ENCODE results near the gene COL18A1.
"Not testable (repeated sequence)": the region's sequence is repeated elsewhere in the genome, so short reads cannot be mapped to it uniquely, and the experiment has no call there.

The COL18A1 gene

DNA sequence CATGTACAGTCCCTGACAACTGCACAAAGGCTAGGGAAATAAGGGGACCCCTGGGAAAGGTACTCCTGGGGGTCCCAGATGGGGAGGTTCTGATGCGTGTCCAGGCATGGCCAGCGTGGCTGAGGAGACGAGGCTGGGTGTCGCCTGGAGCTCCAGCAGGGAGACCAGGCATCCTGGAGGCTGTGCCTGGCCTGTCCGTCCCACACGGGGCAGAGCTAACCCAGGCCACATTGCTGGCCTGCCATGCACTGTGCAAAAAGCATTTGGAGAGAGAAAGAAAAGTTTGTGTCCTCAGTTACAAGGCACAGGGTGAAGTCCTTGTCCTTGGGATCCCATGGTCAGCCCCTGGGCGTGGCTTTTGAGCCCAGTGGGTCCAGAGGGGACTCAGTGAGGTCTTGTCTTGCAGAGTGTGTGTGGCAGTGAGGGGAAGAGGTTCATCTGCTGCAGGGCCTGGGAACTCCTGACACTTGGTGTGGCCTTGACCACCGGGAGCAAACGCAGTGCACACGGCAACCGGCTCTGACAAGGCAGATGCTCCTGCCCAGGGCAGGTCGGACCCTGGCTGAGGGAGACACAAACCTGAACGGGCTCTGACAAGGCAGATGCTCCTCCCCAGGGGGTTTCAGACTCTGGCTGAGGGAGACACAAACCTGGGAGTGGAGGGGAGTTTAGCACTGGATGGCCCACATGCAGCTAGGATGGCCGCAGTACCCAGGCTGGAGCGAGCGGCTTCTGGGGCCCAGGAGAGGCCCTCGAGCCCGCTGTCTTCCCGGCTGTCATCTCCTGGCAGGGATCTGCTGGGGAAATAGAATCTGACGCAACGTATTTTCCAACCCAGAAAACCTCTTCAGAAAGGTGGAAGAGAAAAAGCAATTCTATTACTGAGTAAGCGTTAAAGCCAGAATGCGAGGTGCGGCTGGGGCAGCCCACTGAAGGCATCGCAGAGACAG is 37.3 kb upstream of the COL18A1 start:
- DNase-seq = no peak

DNA sequence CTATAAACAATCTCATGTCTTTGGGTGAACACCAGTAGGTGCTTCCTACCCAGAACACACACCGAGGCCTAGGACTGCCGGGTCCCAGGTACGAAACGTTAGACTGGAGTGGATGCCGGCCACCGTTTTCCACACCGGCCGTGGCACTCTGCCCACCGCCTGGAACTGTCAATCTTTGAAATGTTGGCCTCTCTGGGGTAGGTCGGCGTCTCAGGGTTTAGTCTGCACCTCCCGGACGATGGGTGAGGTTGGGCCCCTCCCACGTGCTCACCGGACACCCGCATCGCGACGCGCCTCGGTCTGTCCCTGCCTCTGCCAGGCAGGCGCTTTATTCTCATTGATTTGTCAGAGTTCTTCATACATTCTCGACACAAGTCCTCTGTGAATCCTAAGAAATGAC is 35.9 kb upstream of the COL18A1 start:
- not testable (repeated sequence) for DNase-seq

DNA sequence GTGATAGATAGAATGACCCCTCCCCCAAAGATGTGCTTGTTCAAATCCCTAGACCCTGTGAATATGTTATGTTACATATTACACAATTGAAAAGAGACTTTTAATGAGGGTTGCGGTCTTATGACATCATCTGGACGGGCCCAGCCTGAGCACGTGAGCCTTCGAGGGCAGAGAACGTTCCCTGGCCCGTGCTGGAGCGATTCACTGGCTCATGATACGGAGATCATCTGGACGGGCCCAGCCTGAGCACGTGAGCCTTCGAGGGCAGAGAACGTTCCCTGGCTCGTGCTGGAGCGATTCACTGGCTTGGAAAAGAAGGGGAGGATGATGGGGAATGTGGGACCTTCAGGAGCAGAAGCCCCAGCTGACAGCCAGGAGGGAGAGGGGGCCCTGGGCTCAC is 34.4 kb upstream of the COL18A1 start:
- no peak for DNase-seq

DNA sequence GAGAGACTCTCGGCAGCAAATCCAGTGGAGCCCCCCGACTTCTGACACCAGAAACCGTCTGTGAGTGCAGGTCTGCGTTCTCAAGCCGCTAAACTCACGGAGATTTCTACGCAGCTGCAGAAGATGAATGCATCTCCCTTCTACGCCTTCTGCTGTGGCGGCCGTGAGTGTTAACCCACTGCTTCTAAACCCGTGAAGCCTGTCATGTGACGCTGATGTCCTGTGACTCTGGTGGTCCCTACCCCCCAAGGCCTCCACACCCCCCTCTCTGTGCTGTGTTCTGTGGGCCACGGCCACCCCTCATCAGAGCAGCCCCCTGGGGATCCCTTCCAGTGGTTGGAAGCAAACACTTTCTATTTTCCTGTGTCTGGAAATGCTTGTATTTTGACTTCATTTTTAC is 33.9 kb upstream of the COL18A1 start:
- DNase-seq = no peak

DNA sequence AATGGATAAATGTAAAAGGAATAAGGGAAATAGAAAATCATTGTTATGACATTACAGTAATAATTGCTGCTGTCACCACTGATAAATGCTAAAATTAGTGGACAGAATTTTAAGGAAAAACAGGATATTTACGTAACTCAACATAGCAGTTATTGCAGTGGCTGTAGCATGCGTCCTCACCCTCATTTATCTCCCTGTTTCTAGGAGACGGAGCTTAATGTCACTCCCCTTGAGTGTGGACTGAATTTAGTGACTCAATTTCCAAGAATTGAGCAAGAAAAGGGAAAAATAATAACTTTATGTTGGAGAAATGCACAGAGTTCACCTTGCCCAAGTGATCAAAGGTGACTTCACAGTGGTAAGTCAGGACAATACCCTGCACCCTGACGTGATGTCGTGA is 33.3 kb upstream of the COL18A1 start:
- no peak for DNase-seq

DNA sequence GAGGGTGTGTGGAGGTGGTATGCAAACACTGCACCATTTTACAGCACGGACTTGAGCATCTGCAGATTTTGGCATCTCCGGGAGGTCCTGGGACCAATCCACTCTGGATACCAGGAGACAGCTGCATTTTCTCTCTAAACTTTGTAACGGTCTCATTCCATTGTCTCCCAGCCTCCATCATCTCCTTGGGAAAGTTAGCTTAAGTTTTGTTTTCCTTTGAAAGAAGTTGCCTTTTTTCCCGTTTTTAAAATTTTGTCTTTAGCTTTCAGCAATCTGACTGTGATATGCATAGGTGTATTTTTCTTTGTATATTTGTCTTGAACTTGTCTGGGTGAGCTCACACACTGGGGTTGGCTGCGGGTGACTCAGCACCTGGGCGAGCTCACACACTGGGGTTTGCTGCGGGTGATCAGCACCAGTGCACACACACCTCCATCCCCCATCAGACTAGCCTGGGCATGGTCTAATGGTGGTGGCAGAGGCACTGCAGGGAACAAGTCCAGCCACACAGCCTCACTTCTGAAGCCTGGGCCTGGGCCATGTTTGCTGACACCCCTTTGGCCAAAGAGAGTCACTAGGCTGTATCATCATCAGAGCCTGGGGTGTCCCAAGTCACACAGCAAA is 32.1 kb upstream of the COL18A1 start:
- no peak for DNase-seq

DNA sequence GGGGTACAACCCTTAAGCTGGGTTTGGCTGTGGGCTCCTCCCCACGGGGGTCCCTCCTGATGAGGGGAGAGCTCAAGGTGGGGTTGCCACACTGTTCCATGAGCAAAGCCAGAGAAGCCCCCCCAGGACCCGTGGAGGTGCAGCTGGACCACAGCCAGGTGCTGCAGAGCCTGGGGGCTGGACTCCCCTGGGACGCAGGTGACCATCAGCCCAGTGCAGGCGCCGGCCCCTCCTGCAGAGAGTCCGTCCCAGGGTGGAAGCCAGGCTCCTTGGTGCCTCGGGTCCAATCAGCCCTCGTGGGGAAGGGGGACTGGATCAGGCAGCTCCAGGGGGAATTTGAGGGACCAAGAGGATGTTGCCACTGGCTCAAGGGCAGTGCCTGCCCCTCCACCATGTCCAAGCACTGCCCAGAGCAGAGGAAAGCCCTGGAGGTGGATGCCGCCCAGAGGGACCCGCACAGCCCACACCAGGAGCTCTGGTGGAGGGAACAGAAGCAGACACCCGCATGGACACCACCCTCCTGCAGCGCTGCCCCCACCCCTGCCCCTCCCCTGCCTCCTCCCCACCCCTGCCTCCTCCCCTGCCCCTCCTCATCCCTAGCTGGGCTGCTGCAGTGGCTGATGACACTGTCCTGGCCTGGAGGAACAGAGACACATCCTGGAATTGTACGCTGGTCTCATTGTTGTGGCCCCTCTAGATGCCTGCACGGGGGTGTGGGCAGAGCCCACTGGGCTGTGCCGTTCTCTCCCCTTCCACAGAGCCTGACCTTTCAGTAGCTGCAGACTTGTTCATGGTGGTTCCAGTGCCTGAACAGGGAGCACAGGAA is 30.8 kb upstream of the COL18A1 start:
- DNase-seq = no peak

DNA sequence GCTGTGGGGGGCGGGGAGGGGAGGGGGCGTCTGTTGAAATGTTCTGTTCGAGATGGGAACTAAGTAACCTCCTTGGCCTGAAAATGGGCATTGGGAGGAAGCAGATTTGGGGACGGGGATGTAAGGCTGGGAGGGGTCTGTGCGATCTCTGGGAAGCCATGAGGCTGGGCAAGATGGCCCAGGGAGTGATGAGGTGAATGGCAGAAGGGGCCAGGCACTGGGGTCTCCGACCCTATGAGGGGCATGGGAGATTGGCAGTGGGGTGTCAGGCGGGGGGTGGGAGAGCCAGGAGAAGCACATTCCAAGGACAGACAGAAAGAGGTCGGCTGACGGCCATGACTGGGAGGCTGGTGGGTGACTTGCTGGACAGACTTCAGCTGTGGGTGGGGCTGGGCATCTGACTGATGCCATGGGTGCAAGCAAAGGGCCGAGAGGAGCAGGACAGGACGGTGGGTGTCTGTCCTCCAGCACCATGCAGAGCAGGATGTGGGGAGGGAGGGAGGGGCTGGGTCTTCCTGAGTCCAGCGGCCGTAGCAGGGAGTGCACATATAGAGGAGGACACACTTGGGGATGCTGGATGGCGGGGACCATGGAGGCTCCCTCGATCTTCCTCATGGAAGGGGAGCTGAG is 30.0 kb upstream of the COL18A1 start:
- no peak for DNase-seq

DNA sequence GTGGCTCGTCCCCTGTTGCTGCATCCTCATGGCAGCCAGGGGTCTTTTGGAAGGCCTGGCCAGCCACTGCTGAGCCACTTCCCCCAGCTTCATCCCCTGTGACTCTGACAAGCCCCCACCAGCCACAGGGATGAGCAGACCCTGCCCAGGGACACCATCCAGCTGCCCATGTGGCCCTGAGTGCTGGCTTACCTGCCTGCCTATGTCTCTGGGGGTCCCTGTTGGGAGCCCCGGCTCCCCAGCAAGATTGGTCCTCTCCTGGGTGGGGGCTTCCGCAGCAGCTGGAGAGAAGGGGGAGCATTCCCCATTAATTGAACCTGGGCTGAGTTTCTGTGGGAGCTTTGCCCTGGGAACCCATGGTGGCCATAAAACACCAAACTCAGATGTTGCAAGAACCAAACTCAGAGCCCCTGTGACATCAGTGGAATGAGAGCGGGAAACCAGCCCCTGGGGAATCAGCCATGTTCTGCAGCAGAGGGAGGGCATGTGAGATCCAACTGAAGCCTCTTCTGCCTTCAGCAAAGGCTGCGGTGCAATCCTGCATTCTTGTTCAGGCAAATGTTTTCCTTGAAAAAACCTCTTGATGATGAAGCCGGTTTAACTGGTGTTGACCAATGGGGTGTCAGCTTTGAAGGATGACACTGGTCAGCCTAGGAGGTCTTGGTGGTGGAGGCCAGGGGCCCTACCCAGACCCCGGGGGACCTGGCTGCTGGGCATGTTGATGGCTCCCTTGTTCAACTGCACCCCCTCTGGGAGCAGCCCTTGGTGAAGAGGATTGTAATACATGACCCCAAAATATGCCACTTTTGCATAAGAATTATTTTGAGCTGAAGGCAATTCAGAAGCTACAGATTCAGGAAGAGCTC is 28.3 kb upstream of the COL18A1 start:
- DNase-seq = no peak

DNA sequence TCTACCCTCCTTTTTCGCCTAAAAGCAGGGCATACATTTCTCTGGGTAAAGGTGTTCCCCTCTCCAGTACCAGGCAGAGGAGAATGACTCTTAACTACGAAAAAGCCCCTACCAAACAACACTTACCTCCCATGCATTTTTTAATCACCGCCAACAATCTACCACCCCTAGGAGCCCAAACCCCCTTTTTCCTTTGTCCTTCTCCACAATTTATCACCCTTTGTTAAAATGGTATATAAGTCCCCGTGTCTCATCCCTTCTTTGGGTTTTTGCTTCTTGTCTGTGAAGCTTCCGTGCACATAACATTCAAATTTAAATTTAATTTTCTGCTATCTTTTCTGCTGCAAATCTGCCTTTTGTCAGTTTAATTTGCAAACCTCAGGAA is 27.6 kb upstream of the COL18A1 start:
- no peak for DNase-seq

DNA sequence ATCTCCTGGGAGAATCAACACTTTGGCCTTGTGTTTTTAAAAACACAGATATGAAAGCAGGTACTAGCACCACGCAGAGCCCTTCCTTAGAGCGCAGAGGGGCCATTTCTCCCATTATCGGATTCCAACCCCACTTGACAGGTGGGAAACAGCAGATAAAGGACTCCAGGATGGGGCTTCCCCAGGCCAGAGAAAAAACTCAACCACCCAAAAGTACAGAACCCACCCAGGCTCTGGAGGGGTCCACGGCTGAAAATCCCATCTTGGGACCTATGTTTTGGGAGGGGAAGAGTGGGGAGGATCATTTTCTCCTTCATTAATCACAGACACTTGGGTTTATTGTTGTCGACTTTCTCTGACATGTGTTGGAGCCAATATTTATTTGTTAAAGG is 27.1 kb upstream of the COL18A1 start:
- DNase-seq = no peak

DNA sequence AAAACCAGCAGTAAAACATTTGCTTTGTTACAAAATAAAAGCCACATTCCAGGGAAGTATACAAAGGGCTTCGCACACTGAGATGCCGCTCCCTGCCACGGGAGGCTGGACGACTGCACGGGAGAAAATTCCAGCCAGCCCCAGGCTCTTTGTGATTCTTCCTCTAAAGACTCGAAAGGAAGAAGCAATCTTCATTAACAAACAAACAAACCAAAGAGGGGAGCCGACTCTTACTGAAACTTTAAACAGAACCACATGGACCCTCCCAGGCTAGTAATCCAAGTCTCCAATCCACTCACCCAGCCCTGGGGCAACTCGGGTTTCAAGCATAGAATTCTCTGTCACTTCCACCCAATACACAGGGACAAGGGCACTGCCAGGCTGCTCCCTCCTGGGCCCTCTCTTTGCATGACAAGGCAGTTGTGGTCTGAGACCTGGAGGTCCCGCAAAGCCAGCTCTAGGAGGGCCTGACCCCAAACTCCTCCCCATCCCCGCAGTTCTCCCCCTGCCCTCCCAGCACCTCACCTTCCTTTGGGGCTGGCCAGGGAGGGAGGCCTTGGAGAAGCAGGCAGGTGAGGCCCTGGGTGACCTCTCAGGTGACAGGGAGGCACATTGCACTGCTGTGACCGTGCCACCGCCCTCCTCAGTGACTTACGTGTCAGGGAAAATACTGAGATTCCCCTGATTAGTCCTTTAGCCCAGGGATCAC is 26.6 kb upstream of the COL18A1 start:
- no peak for DNase-seq

DNA sequence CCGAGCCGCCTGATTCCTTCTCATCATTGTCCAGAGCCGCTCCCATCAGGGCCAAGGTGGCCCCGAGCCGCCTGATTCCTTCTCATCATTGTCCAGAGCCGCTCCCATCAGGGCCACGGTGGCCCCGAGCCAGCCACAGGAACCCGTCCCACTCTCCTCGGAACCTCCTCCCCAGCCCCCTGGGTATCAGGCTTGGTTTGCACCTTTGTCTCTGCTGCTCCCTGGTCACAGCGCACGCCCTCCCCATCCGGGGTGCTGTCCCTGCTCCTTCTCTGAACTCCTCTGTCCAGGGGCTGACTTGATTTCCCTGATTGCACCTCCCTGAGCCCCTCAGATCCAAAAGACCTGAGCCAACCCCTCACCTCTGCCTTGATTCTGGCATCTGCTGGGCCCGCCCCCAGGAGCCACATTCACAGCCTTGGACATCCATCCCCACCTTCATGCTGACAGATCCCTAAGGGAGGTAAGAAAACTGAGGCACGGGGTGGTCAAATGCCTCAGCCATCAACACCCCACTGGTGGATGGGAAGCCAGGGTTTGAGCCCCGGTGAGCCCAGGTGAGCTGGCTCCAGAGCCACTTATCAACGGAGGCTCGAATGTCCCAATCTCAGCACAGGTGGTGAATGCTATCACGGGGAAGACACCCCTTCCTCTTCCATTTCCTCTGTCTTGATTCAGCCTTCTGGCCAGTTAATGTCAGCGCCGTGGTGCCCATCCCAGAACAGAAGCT is 25.6 kb upstream of the COL18A1 start:
- DNase-seq = no peak

DNA sequence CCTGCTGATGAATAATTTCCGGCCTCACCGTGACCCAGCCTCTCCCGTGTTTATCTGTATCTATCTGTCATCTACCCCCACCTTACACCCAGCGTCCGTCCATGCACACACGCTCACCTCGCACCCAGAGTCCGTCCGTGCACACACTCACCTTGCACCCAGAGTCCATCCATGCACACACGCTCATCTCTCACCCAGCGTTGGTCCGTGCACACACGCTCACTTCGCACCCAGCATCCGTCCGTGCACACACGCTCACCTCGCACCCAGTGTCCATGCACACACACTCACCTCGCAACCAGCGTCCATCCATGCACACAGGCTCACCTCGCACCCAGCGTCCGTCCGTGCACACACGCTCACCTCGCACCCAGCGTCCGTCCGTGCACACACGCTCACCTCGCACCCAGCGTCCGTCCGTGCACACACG is 25.0 kb upstream of the COL18A1 start:
- no peak for DNase-seq

DNA sequence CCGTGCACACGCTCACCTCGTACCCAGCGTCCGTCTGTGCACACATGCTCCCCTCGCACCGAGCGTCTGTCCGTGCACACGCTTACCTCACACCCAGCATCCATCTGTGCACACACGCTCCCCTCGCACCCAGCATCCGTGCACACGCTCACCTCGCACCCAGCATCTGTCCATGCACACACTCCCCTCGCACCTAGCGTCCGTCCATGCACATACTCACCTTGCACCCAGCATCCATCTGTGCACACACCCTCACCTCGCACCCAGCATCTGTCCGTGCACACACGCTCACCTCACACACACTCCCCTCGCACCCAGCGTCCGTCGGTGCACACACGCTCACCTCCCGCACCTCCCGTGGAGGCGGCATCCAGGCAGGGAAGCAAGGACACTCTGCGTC is 24.4 kb upstream of the COL18A1 start:
- no peak for DNase-seq

DNA sequence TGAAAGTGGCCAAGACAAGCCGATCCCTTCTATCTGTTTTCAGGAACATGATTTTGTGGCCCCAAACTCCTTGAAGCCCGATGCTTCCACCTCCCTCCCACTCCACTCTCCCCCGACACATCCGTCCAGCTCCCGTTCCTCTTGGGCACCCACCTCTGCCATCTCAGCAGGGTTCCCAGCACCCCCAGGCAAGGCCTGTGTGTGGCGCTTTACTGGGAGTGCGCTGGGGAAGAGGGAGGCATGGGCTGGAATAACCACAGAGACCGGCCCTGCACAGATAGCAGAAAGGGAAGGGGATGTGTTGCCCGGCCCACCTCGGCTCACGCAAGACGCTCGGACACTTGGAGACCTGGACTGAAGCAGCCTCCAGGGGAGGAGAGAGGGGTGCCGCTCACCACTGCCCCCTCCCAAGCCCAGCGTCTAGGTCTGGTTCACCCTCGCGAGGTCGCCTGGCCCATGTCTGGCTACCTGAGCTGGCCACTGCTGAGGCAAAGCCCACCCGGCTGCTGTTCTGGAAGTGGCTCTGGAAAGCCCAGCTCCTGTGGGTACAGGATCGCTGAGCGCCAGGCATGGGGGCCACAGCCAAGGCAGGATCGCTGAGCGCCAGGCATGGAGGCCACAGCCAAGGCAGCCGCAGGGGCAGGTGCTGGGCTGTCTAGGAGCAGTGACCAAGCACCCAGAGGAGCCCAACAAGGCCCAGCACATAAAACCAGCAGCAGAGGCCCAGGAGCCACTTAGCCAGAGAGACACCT is 23.8 kb upstream of the COL18A1 start:
- DNase-seq = no peak

DNA sequence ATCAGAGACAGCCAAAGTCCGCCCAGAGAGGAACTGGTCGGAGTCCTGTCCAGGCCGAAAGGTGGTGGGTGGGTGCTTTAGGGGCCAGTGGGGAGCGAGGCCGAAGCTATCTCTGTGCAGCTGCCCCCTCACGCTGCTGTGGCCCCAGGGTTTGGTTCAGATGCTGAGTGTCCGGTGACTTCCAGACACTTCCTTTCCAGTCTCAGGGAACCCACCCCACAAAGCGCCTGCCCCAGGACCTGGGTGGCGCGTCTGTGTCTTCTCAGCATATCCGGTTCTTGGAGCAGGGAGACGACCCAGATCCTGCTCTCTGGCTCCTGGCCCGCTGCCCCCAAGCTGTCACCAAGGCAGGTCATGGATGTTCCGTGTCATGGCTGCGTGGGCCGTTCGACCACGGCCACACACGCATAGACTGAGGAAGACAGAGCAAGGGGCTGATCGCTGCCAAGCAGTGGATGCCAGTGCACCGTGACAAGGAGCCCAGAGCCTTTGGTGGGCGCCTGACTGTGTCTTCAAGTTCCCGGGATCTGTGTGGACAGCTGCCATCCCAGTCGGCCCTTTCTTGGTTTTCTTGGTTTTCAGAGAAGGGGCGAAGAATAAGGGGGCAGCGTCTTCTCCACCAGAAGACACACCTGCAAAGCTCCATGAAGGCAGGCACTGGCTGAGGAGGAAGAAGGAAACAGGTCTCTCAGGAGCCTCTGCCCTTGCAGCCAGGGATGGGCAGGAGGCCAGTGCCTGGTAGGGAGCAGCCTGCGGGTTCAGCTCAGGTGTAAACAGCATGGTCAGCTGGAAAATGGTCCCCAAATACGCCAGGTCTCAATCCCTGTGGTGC is 22.9 kb upstream of the COL18A1 start:
- DNase-seq = no peak

DNA sequence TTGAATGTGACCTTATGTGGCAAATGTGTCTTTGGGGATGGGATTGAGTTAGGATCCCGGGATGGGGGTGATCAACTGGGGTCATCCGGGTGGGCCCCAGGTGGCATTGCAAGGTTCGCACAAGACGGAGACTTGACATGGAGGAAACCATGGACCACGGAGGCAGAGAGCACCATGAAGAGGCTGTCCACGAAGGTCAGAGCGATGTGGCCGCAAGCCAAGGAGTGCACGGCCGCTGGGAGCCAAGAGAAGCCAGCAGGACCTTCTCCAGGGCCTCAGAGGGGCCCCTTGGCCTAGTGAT is 22.3 kb upstream of the COL18A1 start:
- no peak for DNase-seq

DNA sequence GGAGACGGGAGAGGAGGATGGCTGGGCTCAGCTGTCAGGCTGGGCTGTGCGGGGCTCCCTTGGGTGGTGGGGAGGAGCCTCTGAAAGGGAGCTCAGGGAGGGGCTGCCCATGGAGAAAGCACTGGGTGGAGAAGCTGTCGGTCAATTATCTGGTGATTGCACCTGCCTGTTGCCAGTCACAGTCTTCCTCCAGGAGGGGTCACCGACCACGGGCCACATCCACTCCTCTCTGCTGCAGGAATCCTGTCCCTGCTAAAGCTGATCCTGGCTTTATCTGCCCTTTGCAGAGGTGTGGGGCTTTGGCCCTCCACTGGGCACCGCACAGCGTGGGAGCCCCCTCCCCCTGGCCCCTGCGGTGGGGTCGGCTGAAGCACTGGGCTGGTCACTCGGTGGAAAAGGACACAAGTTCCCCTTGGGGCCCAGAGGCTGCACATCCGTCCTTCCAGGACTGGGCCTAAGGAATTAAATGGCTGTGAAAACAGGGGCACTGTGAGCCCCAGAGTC is 21.8 kb upstream of the COL18A1 start:
- DNase-seq = no peak
